Small intestine (tissue), 7 donors: ENCODE data around the gene CRMP1. TPM values are rescaled to one million over a fixed set of nuclear protein-coding genes. Genes with fewer than 3 reads are reported as not detected.

ENCODE experiments used
- DNase-seq, 2 donors: peaks; one replicate each; pipeline versions ENCODE4 v3.0.0 to v3.0.0-alpha.2; 2013
- FAIRE-seq: peaks from 2 replicates; lab custom pipeline; 2012; peaks lifted over from hg19 to GRCh38; lab: Jason Lieb, UNC
- H3K27ac ChIP-seq, 3 donors: one replicate each; pipeline ENCODE4 v1.5.1; 2013; ENCODE audit warnings: low read length in 2 of 3, mild to moderate bottlenecking in 2 of 3, control low read depth in 1 of 3, inconsistent platforms in 1 of 3, low read depth in 1 of 3, moderate library complexity in 1 of 3
- H3K27me3 ChIP-seq, 3 donors: one replicate each; pipeline ENCODE4 v1.6.1; 2013; ENCODE audit warnings: low read length in 3 of 3, inconsistent platforms in 1 of 3; ENCODE audit not compliant: control insufficient read depth in 3 of 3, insufficient read depth in 3 of 3
- H3K36me3 ChIP-seq, 3 donors: one replicate each; pipeline ENCODE4 v1.6.1; 2013; ENCODE audit warnings: low read length in 3 of 3, inconsistent platforms in 1 of 3, low read depth in 1 of 3, mild to moderate bottlenecking in 1 of 3, moderate library complexity in 1 of 3; ENCODE audit not compliant: control insufficient read depth in 3 of 3, insufficient read depth in 2 of 3
- H3K4me1 ChIP-seq, 3 donors: one replicate each; pipeline ENCODE4 v1.6.1; 2013; ENCODE audit warnings: low read length in 2 of 3, inconsistent platforms in 1 of 3, low read depth in 1 of 3, mild to moderate bottlenecking in 1 of 3, moderate library complexity in 1 of 3; ENCODE audit not compliant: control insufficient read depth in 3 of 3, insufficient read depth in 2 of 3
- H3K4me3 ChIP-seq, 3 donors: one replicate each; pipeline ENCODE4 v1.5.1; 2013; ENCODE audit warnings: low read length in 3 of 3, control low read depth in 1 of 3, inconsistent platforms in 1 of 3, low read depth in 1 of 3, mild to moderate bottlenecking in 1 of 3, moderate library complexity in 1 of 3
- H3K9me3 ChIP-seq, 2 donors: one replicate each; pipeline ENCODE4 v1.6.1; 2013; ENCODE audit warnings: low read depth in 1 of 2, low read length in 1 of 2; ENCODE audit not compliant: control insufficient read depth in 2 of 2, insufficient read depth in 1 of 2
- WGBS, 3 donors: extraction: QIAGEN DNeasy Blood & Tissue Kit; methylation state at CpG; one replicate each; pipeline ENCODE4 v1.1.7; 2013; 5-methylcytosine and 5-hydroxymethylcytosine counted together
- polyA plus RNA-seq, 4 donors: library from polyadenylated mRNA; stranded (reverse) in 3 of 4; unstranded in 1 of 4; fragments of 200-250 nt in 3 of 4; fragments of 120-200 nt in 1 of 4; gene quantifications; one replicate each; pipeline versions ENCODE4 v1.2.1 to v1.2.3, GENCODE V29; 2013
- donor health status: healthy with polysubstance abuse.
- donor health status: control.
- donor health status: control.
- donor health status: Bipolar disorder and iron deficiency.
- donor health status: healthy.

CRMP1 gene
- polyA plus RNA-seq, 4 donors, result 0.22 to 9.1 (median 3.9) TPM

- DNase-seq (no peak), FAIRE-seq (no peak)
- no peaks in the 10 kb centered on the region for H3K36me3 ChIP-seq
- peaks cover 0 to 1% of the 10 kb centered on the region in 2 donors for H3K9me3 ChIP-seq
- WGBS, 3 donors, result 27 to 44% (median 33%) methylated on average over 1 of the region's 1 CpG
- no peaks in the 10 kb centered on the region for H3K27me3 ChIP-seq
- H3K4me3 ChIP-seq, result no peak overlapping the region
- no peak overlapping the region for H3K27ac ChIP-seq
- H3K4me1 ChIP-seq, result no peaks in the 10 kb centered on the region
These were observed 102.4 kb downstream of the CRMP1 start for GRCh38 chr4:5790546-5790857.

- no peaks in the 10 kb centered on the region for H3K27me3 ChIP-seq
- FAIRE-seq, result no peak
- WGBS, 3 donors, result 71 to 88% (median 74%) methylated on average over 5 of the region's 5 CpGs
These were observed 103.7 kb downstream of the CRMP1 start for GRCh38 chr4:5789141-5789540.

GRCh38 chr4:5788144-5788543 is 104.7 kb downstream of the CRMP1 start:
- FAIRE-seq, result no peak
- WGBS, 3 donors, result 32 to 54% (median 47%) methylated on average over 2 of the region's 2 CpGs

More at GRCh38 chr4:5789141-5789540, 103.7 kb downstream of the CRMP1 start:
- Histone ChIP-seq H3K27ac (no peak overlapping the region), H3K9me3 (no peaks in the 10 kb centered on the region), H3K4me1 (no peaks in the 10 kb centered on the region), H3K4me3 (no peak overlapping the region), H3K36me3 (no peaks in the 10 kb centered on the region)
- DNase-seq, result no peak

GRCh38 chr4:5787311-5787710 is 105.6 kb downstream of the CRMP1 start:
- no peaks in the 10 kb centered on the region for H3K27me3 ChIP-seq
- H3K27ac ChIP-seq, result no peak overlapping the region
- H3K4me1 ChIP-seq, result no peaks in the 10 kb centered on the region
- no peak overlapping the region for H3K4me3 ChIP-seq
- no peak for FAIRE-seq
- 88 to 92% (median 92%) methylated on average over 8 of the region's 8 CpGs for WGBS, 3 donors
- H3K9me3 ChIP-seq, result no peaks in the 10 kb centered on the region
- H3K36me3 ChIP-seq, result no peaks in the 10 kb centered on the region
- DNase-seq, result no peak

More at GRCh38 chr4:5788144-5788543, 104.7 kb downstream of the CRMP1 start:
- Histone ChIP-seq H3K36me3 (no peaks in the 10 kb centered on the region), H3K27ac (no peak overlapping the region), H3K27me3 (no peaks in the 10 kb centered on the region), H3K4me1 (no peaks in the 10 kb centered on the region), H3K9me3 (no peaks in the 10 kb centered on the region), H3K4me3 (no peak overlapping the region)
- no peak for DNase-seq

GRCh38 chr4:5785806-5786680 is 106.8 kb downstream of the CRMP1 start:
- no peaks in the 10 kb centered on the region for H3K9me3 ChIP-seq
- FAIRE-seq, result no peak
- H3K4me1 ChIP-seq, result no peaks in the 10 kb centered on the region
- no peaks in the 10 kb centered on the region for H3K36me3 ChIP-seq
- no peak for DNase-seq
- H3K27ac ChIP-seq, result no peak overlapping the region
- no peaks in the 10 kb centered on the region for H3K27me3 ChIP-seq
- 55 to 79% (median 55%) methylated on average over 9 of the region's 9 CpGs for WGBS, 3 donors
- no peak overlapping the region for H3K4me3 ChIP-seq

GRCh38 chr4:5784960-5785611 is 107.8 kb downstream of the CRMP1 start:
- H3K36me3 ChIP-seq, result peaks cover 0 to 2% (median 0%) of the 10 kb centered on the region in 3 donors
- FAIRE-seq (no peak), DNase-seq (no peak)
- no peak overlapping the region for H3K27ac ChIP-seq
- H3K9me3 ChIP-seq, result no peaks in the 10 kb centered on the region
- H3K27me3 ChIP-seq, result no peaks in the 10 kb centered on the region
- no peaks in the 10 kb centered on the region for H3K4me1 ChIP-seq
- WGBS, 3 donors, result 71 to 86% (median 81%) methylated on average over 9 of the region's 9 CpGs
- no peak overlapping the region for H3K4me3 ChIP-seq

GRCh38 chr4:5784021-5784420 is 108.9 kb downstream of the CRMP1 start:
- no peak for DNase-seq
- 74 to 88% (median 77%) methylated on average over 6 of the region's 6 CpGs for WGBS, 3 donors
- Histone ChIP-seq H3K36me3 (peaks cover 0 to 2% (median 0%) of the 10 kb centered on the region in 3 donors), H3K27me3 (no peaks in the 10 kb centered on the region), H3K27ac (no peak overlapping the region), H3K4me1 (no peaks in the 10 kb centered on the region), H3K4me3 (no peak overlapping the region), H3K9me3 (no peaks in the 10 kb centered on the region)
- no peak for FAIRE-seq

- no peak for FAIRE-seq
- WGBS, 3 donors, result 75 to 81% (median 79%) methylated on average over 14 of the region's 14 CpGs
- DNase-seq, result no peak
- Histone ChIP-seq H3K27ac (no peak overlapping the region), H3K4me3 (no peak overlapping the region), H3K4me1 (no peaks in the 10 kb centered on the region), H3K36me3 (peaks cover 0 to 2% (median 0%) of the 10 kb centered on the region in 3 donors), H3K9me3 (no peaks in the 10 kb centered on the region), H3K27me3 (no peaks in the 10 kb centered on the region)
These were observed 109.4 kb downstream of the CRMP1 start for GRCh38 chr4:5783486-5783885.
